GM23248 (cell line): Measurements from ENCODE around the gene XPC. TPM values are rescaled to one million over a fixed set of nuclear protein-coding genes. Genes with fewer than 3 reads are reported as not detected.

Source experiments
- DNase-seq: peaks from one replicate; pipeline ENCODE4 v3.0.0-alpha.2; 2015
- H2AFZ ChIP-seq: fragments of 200-600 bp; sonication (generic); 2 replicates; pipeline ENCODE4 v1.6.1; 2016; ENCODE audit warnings: antibody characterized with exemption
- H3F3A ChIP-seq: fragments of 200-600 bp; sonication (generic); 2 replicates; pipeline ENCODE4 v1.6.1; 2016; ENCODE audit warnings: mild to moderate bottlenecking, antibody characterized with exemption, mixed run types; ENCODE audit not compliant: insufficient read depth
- H3K27ac ChIP-seq: fragments of 200-600 bp; sonication (generic); 2 replicates; pipeline ENCODE4 v1.5.1; 2016; ENCODE audit warnings: mild to moderate bottlenecking
- H3K27me3 ChIP-seq: fragments of 200-600 bp; sonication (generic); replicated peaks from 2 replicates; pipeline ENCODE4 v1.6.1; 2016; ENCODE audit warnings: mild to moderate bottlenecking; ENCODE audit not compliant: insufficient read depth
- H3K36me3 ChIP-seq: fragments of 200-600 bp; sonication (generic); 2 replicates; pipeline ENCODE4 v1.6.1; 2016; ENCODE audit warnings: low read depth, mild to moderate bottlenecking
- H3K4me1 ChIP-seq: fragments of 200-600 bp; sonication (generic); 2 replicates; pipeline ENCODE4 v1.6.1; 2016; ENCODE audit warnings: mild to moderate bottlenecking; ENCODE audit not compliant: insufficient read depth
- H3K4me2 ChIP-seq: fragments of 200-600 bp; sonication (generic); one replicate; pipeline ENCODE4 v1.6.1; 2016; ENCODE audit warnings: mild to moderate bottlenecking; ENCODE audit not compliant: unreplicated experiment
- H3K4me3 ChIP-seq: fragments of 200-600 bp; sonication (generic); 2 replicates; pipeline ENCODE4 v1.5.1; 2016; ENCODE audit warnings: mild to moderate bottlenecking
- H3K79me2 ChIP-seq: fragments of 200-600 bp; sonication (generic); 2 replicates; pipeline ENCODE4 v1.6.1; 2016; ENCODE audit warnings: mild to moderate bottlenecking; ENCODE audit not compliant: insufficient read depth
- H3K9ac ChIP-seq: fragments of 200-600 bp; sonication (generic); 2 replicates; pipeline ENCODE4 v1.6.1; 2016; ENCODE audit warnings: mild to moderate bottlenecking
- H3K9me2 ChIP-seq: fragments of 200-600 bp; sonication (generic); 2 replicates; pipeline ENCODE4 v1.6.1; 2016; ENCODE audit warnings: mixed run types, mild to moderate bottlenecking, moderate library complexity; ENCODE audit not compliant: insufficient read depth
- H3K9me3 ChIP-seq: fragments of 200-600 bp; sonication (generic); one replicate; pipeline ENCODE4 v1.6.1; 2017; ENCODE audit warnings: low read depth
- H4K20me1 ChIP-seq: fragments of 200-600 bp; sonication (generic); 2 replicates; pipeline ENCODE4 v1.6.0; 2016; ENCODE audit not compliant: insufficient read depth
- EZH2 ChIP-seq: fragments of 200-600 bp; sonication (generic); IDR thresholded peaks from 2 replicates; pipeline ENCODE4 v1.6.1; 2018; ENCODE audit warnings: antibody characterized with exemption, mild to moderate bottlenecking; ENCODE audit not compliant: insufficient read depth, poor library complexity, severe bottlenecking
- EZH2phosphoT487 ChIP-seq: fragments of 200-600 bp; sonication (generic); IDR thresholded peaks from 2 replicates; pipeline ENCODE4 v1.6.1; 2018; ENCODE audit warnings: antibody characterized with exemption, moderate library complexity, mild to moderate bottlenecking, low read depth; ENCODE audit not compliant: insufficient read depth
- WGBS, 2 experiments: methylation state at CpG; one replicate each; pipeline ENCODE4 v1.1.6; 2015 to 2017; ENCODE audit warnings: low lambda C conversion rate in 2 of 2, low coverage in 1 of 2; ENCODE audit errors: missing lambda C conversion rate in 2 of 2; 5-methylcytosine and 5-hydroxymethylcytosine counted together
- in situ Hi-C: fragments of 300-500 bp; cut with MboI; formaldehyde crosslinking; loops from 2 replicates; pipeline ENCODE4 v1.15.0; 2020
- polyA plus RNA-seq: library from polyadenylated mRNA; unstranded; fragments of >200 nt; fragmentation: Nextera tagmentation; extraction: Ambion mirVana; gene quantifications from 2 replicates; pipeline ENCODE4 v1.2.1, GENCODE V29; 2016
- total RNA-seq: library from RNA; depleted of rRNA; stranded (reverse); fragments of >200 nt; shearing (Covaris generic); gene quantifications from 2 replicates; pipeline ENCODE4 v1.2.3, GENCODE V29; 2014

Gene XPC
- total and polyA plus RNA-seq, 2 experiments from 2014 or later = 42.4 to 62.1 TPM

DNA sequence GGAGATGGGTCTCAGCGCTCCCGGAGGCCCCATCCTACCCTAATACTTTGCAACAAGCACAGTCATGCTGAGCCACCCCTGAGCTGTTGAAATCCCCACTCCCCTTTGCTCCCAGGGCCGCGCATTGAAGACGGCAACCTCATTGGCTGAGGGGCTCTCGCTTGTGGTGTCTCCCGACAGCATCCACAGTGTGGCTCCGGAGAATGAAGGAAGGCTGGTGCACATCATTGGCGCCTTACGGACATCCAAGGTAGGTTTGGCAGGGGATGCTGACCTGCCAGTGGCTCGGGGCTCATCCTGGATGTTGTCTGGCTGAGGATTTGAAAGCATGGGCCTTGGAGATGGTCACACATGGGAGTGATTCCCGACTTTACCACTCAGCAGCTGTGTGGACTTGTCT lies 47.7 kb downstream of the XPC start:
- H3K4me3 ChIP-seq = no peak overlapping the region
- TF ChIP-seq EZH2 (no peak), EZH2phosphoT487 (no peak)
- no peak overlapping the region for H3K4me2 ChIP-seq
- H2AFZ ChIP-seq = no peak overlapping the region
- in situ Hi-C loops = no loop called here
- peaks cover 64% of the 10 kb centered on the region for H3K36me3 ChIP-seq
- H4K20me1 ChIP-seq = no peaks in the 10 kb centered on the region; the same call in 1 of the 2 replicates
- H3K27ac ChIP-seq = no peak overlapping the region
- H3K4me1 ChIP-seq = peaks cover 17% of the 10 kb centered on the region
- H3K9me3 ChIP-seq = no peaks in the 10 kb centered on the region
- H3K79me2 ChIP-seq = peaks cover 66% of the 10 kb centered on the region
- no peak overlapping the region for H3K9ac ChIP-seq
- H3K27me3 ChIP-seq = no peaks in the 10 kb centered on the region
- no peaks in the 10 kb centered on the region for H3K9me2 ChIP-seq
- 96 to 98% methylated on average over 12 of the region's 12 CpGs for WGBS, 2 experiments
- DNase-seq = no peak
- H3F3A ChIP-seq = peaks cover 11% of the 10 kb centered on the region

DNA sequence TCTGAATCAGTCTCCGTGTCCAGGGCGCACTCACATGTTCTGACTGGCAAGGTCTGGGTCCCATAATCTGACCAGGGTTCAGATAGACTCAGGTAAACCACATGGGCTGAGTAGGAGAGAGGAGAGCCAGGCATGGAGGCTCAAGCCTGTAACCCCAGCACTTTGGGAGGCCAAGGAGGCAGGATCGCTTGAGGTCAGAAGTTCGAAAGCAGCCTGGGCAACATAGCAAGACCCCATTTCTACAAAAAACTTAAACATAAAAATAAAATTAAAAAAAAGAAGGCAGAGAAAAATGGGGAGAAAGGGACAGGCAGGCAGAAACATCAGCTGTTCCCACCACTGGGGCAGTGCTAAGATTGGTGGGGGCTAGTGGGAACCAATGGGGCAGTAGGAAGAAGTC lies 48.2 kb downstream of the XPC start:
- no peak overlapping the region for H3K4me2 ChIP-seq
- H4K20me1 ChIP-seq = no peaks in the 10 kb centered on the region; the same call in 1 of the 2 replicates
- in situ Hi-C loops = no loop called here
- no peak overlapping the region for H3K27ac ChIP-seq
- peaks cover 66% of the 10 kb centered on the region for H3K79me2 ChIP-seq
- H3F3A ChIP-seq = peaks cover 11% of the 10 kb centered on the region
- no peak overlapping the region for H2AFZ ChIP-seq
- no peak overlapping the region for H3K9ac ChIP-seq
- TF ChIP-seq EZH2 (no peak), EZH2phosphoT487 (no peak)
- peaks cover 17% of the 10 kb centered on the region for H3K4me1 ChIP-seq
- 98 to 100% methylated on average over 4 of the region's 4 CpGs for WGBS, 2 experiments
- no peak overlapping the region for H3K4me3 ChIP-seq
- H3K27me3 ChIP-seq = no peaks in the 10 kb centered on the region
- no peak for DNase-seq
- peaks cover 59% of the 10 kb centered on the region for H3K36me3 ChIP-seq
- H3K9me3 ChIP-seq = no peaks in the 10 kb centered on the region
- no peaks in the 10 kb centered on the region for H3K9me2 ChIP-seq

- Histone ChIP-seq H4K20me1 (no peaks in the 10 kb centered on the region; the same call in 1 of the 2 replicates), H3K27me3 (no peaks in the 10 kb centered on the region), H3K27ac (no peak overlapping the region), H2AFZ (no peak overlapping the region), H3K4me3 (no peak overlapping the region), H3F3A (peaks cover 11% of the 10 kb centered on the region), H3K9me2 (no peaks in the 10 kb centered on the region), H3K9me3 (no peaks in the 10 kb centered on the region), H3K4me1 (peaks cover 17% of the 10 kb centered on the region), H3K79me2 (peaks cover 68% of the 10 kb centered on the region), H3K36me3 (peaks cover 52% of the 10 kb centered on the region), H3K4me2 (no peak overlapping the region), H3K9ac (no peak overlapping the region)
- DNase-seq = no peak
- in situ Hi-C loops = no loop called here
- WGBS, 2 experiments = 97 to 98% methylated on average over 6 of the region's 6 CpGs
- TF ChIP-seq EZH2phosphoT487 (no peak), EZH2 (no peak)
Observed at GRCh38 chr3:14129296-14129695, 49.1 kb downstream of the XPC start.

DNA sequence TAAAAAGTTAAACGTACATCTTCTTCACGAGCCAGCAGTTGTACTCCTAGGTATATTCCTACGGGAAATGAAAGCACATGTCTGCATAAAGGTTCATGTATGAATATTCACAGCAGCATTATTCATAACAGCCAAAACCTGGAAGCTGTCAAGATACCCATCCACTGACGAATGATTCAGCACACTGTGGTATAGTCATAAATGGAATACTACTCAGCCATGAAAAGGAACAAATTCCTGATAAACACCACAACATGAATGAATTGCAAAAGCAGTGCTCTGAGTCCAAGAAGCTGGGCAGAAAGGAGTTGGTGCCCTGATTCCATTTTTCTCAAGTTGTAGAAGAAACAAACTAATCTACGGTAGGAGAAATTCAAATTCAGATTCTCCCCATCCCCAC lies 49.7 kb downstream of the XPC start:
- TF ChIP-seq EZH2phosphoT487 (no peak), EZH2 (no peak)
- Histone ChIP-seq H3K9ac (no peak overlapping the region), H3K36me3 (peaks cover 46% of the 10 kb centered on the region), H3K27me3 (no peaks in the 10 kb centered on the region), H3K9me2 (no peaks in the 10 kb centered on the region), H3K27ac (no peak overlapping the region), H3K4me3 (no peak overlapping the region), H3K79me2 (peaks cover 74% of the 10 kb centered on the region), H3F3A (peaks cover 11% of the 10 kb centered on the region), H3K4me2 (no peak overlapping the region), H2AFZ (no peak overlapping the region), H3K4me1 (peaks cover 18% of the 10 kb centered on the region), H3K9me3 (no peaks in the 10 kb centered on the region), H4K20me1 (no peaks in the 10 kb centered on the region; the same call in 1 of the 2 replicates)
- no peak for DNase-seq
- 98 to 99% methylated on average over 5 of the region's 5 CpGs for WGBS, 2 experiments
- in situ Hi-C loops = no loop called here
